ENCODE results near the gene PRICKLE2. TPM values are rescaled to one million over a fixed set of nuclear protein-coding genes. Genes with fewer than 3 reads are reported as not detected.

Gene PRICKLE2
- polyA plus RNA-seq, 3 donors, result not detected

DNA sequence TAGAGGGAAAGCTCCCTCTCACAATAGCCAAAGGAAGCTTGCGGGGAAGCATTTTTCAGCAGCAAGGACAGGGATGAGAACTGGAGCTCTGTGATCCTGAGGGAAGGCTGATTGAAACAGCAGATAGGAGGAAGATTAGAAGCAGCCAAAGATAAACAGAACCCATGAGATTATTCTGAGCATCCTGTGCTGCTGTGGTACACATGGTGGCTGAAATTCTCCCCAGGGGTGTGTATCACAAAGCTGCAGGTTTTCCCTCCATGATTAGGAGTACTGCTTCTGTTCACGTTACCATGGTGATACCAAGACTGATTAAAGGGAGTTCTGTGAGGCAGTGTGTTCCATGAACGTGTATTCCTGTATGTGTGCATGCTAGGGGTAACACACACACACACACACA, 171.7 kb downstream of the PRICKLE2 start:
- H3K4me3 Mint-ChIP-seq, result no peak overlapping the region
- Histone ChIP-seq H3K9ac (ENCODE audit: insufficient read depth, low read length, poor library complexity, severe bottlenecking) (no peak overlapping the region), H3K9me3 (replicated peaks in 1 of 2; ENCODE audit: control insufficient read depth in 1 of 2, insufficient read depth in 1 of 2, low read length in 2 of 2) (no peaks in the 10 kb centered on the region), H3K79me2 (ENCODE audit: insufficient read depth, low read length) (no peaks in the 10 kb centered on the region), H3K4me3 (replicated peaks in 1 of 3; ENCODE audit: low read depth in 2 of 3, low read length in 3 of 3) (no peak overlapping the region), H3K27me3 (ENCODE audit: control insufficient read depth in 2 of 2, insufficient read depth in 2 of 2, low read length in 2 of 2) (peaks cover 2 to 3% of the 10 kb centered on the region in 2 donors), H3K4me2 (replicated peaks; ENCODE audit: extremely low read depth, low read length, poor library complexity, severe bottlenecking) (no peak overlapping the region), H3K4me1 (ENCODE audit: control insufficient read depth in 1 of 2, insufficient read depth in 2 of 2, low read length in 2 of 2) (peaks cover 0 to 5% of the 10 kb centered on the region in 2 donors), H3K36me3 (replicated peaks in 1 of 2; ENCODE audit: control insufficient read depth in 1 of 2, insufficient read depth in 2 of 2, low read length in 2 of 2) (no peaks in the 10 kb centered on the region), H4K20me1 (ENCODE audit: insufficient read depth, low read length) (no peaks in the 10 kb centered on the region), H3K27ac (ENCODE audit: low read depth in 1 of 2, low read length in 2 of 2) (no peak overlapping the region), H2AFZ (ENCODE audit: insufficient read depth, low read depth, low read length, poor library complexity, severe bottlenecking) (no peak overlapping the region)
- H3K27me3 Mint-ChIP-seq (ENCODE audit: low read depth in 3 of 3), result peaks cover 2 to 11% (median 7%) of the 10 kb centered on the region in 3 donors
- peaks cover 0 to 2% (median 0%) of the 10 kb centered on the region in 7 donors for H3K9me3 Mint-ChIP-seq
- H3K4me1 Mint-ChIP-seq, result peaks cover 9% of the 10 kb centered on the region
- TF ChIP-seq CTCF (IDR thresholded peaks at IDR 0.05), result no peak
- no peaks in the 10 kb centered on the region for H3K36me3 Mint-ChIP-seq
- intact Hi-C loops (cut with micrococcal nuclease), result no loop called here
- no CpG with 5 or more reads among the region's 3 CpGs for WGBS (ENCODE audit: insufficient coverage)
- H3K27ac Mint-ChIP-seq, result no peak overlapping the region
- DNase-seq, result no peak

GRCh38 chr3:64053117-64053516, 172.1 kb downstream of the PRICKLE2 start:
- no peaks in the 10 kb centered on the region for H4K20me1 ChIP-seq (ENCODE audit: insufficient read depth, low read length)
- peaks cover 4 to 10% of the 10 kb centered on the region in 2 donors for H3K4me1 ChIP-seq (ENCODE audit: control insufficient read depth in 1 of 2, insufficient read depth in 2 of 2, low read length in 2 of 2)
- H3K27ac ChIP-seq (ENCODE audit: low read depth in 1 of 2, low read length in 2 of 2), result no peak overlapping the region
- H3K4me2 ChIP-seq (replicated peaks; ENCODE audit: extremely low read depth, low read length, poor library complexity, severe bottlenecking), result no peak overlapping the region
- Mint-ChIP-seq H3K36me3 (no peaks in the 10 kb centered on the region), H3K27me3 (ENCODE audit: low read depth in 3 of 3) (peaks cover 2 to 10% (median 7%) of the 10 kb centered on the region in 3 donors), H3K27ac (no peak overlapping the region), H3K9me3 (peaks cover 0 to 2% (median 0%) of the 10 kb centered on the region in 7 donors), H3K4me3 (no peak overlapping the region), H3K4me1 (peaks cover 14% of the 10 kb centered on the region)
- no peak for TF ChIP-seq CTCF (IDR thresholded peaks at IDR 0.05)
- H3K9me3 ChIP-seq (replicated peaks in 1 of 2; ENCODE audit: control insufficient read depth in 1 of 2, insufficient read depth in 1 of 2, low read length in 2 of 2), result no peaks in the 10 kb centered on the region
- DNase-seq, result no peak
- no peaks in the 10 kb centered on the region for H3K79me2 ChIP-seq (ENCODE audit: insufficient read depth, low read length)
- H3K27me3 ChIP-seq (ENCODE audit: control insufficient read depth in 2 of 2, insufficient read depth in 2 of 2, low read length in 2 of 2), result peaks cover 2 to 3% of the 10 kb centered on the region in 2 donors
- no peak overlapping the region for H3K9ac ChIP-seq (ENCODE audit: insufficient read depth, low read length, poor library complexity, severe bottlenecking)
- no peaks in the 10 kb centered on the region for H3K36me3 ChIP-seq (replicated peaks in 1 of 2; ENCODE audit: control insufficient read depth in 1 of 2, insufficient read depth in 2 of 2, low read length in 2 of 2)
- intact Hi-C loops (cut with micrococcal nuclease), result no loop called here
- no peak overlapping the region for H3K4me3 ChIP-seq (replicated peaks in 1 of 3; ENCODE audit: low read depth in 2 of 3, low read length in 3 of 3)
- H2AFZ ChIP-seq (ENCODE audit: insufficient read depth, low read depth, low read length, poor library complexity, severe bottlenecking), result no peak overlapping the region

Data from CD14-positive monocyte (primary cell).